Measurements from ENCODE around the gene USP7. TPM values are rescaled to one million over a fixed set of nuclear protein-coding genes. Genes with fewer than 3 reads are reported as not detected.

Gene USP7
- total RNA-seq, 1 donor from 2014 or later = 96.9 TPM

DNA sequence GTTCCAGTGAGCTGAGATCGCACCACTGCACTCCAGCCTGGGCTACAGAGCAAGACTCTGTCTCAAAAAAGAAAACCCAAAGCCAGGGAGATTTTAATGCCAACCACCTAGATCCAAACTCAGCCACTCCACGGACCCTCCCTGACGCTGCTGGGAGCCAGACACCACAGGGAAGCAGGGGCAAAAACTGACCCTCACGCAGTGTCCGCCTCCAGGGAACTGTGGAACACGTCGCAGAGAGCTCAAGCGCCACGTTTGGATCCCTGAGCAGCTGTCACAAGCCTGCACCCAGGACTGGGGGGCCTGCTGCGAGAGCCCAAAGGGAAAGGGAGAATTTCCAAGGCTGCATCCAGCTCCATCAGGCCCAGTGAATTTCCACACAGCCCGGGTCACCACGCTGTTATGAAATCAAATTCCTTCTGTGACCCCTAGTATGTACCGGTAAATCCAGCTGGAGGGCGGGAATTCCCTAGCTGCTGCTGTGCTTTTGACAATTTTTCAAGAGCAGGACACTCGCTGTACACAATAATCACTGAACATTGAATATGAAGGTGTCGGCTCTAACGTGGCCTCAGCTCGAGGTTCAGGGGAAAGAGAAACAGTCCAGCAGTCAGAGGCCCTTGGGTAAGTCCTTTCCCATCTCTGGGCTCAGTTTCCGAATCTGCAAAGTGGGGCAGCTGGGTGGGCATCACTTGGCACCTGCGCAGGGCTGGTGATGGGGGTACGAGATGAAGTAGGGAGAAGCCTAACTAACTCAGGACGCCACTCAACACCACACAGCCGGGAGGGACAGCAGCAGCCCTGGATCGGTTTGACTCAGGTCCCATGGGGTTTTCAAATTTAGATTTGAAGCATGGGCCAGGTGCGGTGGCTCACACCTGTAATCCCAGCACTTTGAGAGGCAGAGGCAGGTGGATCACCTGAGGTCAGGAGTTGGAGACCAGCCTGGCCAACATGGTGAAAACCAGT is 103.5 kb downstream of the USP7 start:
- Mint-ChIP-seq H3K27me3 (ENCODE audit: low read depth, unreplicated experiment) (no peaks in the 10 kb centered on the region), H3K4me3 (ENCODE audit: unreplicated experiment) (peak overlapping the region; percentile 40), H3K36me3 (ENCODE audit: low read depth, unreplicated experiment) (peaks cover 11% of the 10 kb centered on the region), H3K4me1 (ENCODE audit: low read depth, unreplicated experiment) (peaks cover 30% of the 10 kb centered on the region), H3K9me3 (ENCODE audit: unreplicated experiment) (peaks cover 3% of the 10 kb centered on the region), H3K27ac (ENCODE audit: unreplicated experiment) (no peak overlapping the region)
- Histone ChIP-seq H3K36me3 (ENCODE audit: insufficient read depth, low read length) (peaks cover 14% of the 10 kb centered on the region), H3K4me2 (ENCODE audit: low read length) (no peak overlapping the region), H3K79me2 (ENCODE audit: insufficient read depth, low read length) (peaks cover 45% of the 10 kb centered on the region), H3K27ac (ENCODE audit: low read depth, low read length) (no peak overlapping the region), H3K4me1 (ENCODE audit: insufficient read depth, low read length) (peaks cover 15% of the 10 kb centered on the region), H2AFZ (ENCODE audit: low read depth, low read length) (no peak overlapping the region), H3K4me3 (ENCODE audit: insufficient read depth, low read depth, low read length) (no peak overlapping the region), H3K9me3 (ENCODE audit: insufficient read depth, low read depth, low read length) (no peaks in the 10 kb centered on the region), H3K9ac (ENCODE audit: low read length) (no peak overlapping the region), H3K27me3 (ENCODE audit: insufficient read depth, low read length) (no peaks in the 10 kb centered on the region), H4K20me1 (ENCODE audit: insufficient read depth, low read length) (peaks cover 89% of the 10 kb centered on the region)
- DNase-seq (ENCODE audit: low read depth) (peak; percentile 41), FAIRE-seq (no peak)
- TF ChIP-seq, protein P1, sequence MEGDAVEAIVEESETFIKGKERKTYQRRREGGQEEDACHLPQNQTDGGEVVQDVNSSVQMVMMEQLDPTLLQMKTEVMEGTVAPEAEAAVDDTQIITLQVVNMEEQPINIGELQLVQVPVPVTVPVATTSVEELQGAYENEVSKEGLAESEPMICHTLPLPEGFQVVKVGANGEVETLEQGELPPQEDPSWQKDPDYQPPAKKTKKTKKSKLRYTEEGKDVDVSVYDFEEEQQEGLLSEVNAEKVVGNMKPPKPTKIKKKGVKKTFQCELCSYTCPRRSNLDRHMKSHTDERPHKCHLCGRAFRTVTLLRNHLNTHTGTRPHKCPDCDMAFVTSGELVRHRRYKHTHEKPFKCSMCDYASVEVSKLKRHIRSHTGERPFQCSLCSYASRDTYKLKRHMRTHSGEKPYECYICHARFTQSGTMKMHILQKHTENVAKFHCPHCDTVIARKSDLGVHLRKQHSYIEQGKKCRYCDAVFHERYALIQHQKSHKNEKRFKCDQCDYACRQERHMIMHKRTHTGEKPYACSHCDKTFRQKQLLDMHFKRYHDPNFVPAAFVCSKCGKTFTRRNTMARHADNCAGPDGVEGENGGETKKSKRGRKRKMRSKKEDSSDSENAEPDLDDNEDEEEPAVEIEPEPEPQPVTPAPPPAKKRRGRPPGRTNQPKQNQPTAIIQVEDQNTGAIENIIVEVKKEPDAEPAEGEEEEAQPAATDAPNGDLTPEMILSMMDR (IDR thresholded peaks at IDR 0.05; ENCODE audit: insufficient read depth, low read depth, low read length) = no peak
- TF ChIP-seq EZH2 (IDR thresholded peaks at IDR 0.05; ENCODE audit: insufficient read depth, low read length) = no peak

DNA sequence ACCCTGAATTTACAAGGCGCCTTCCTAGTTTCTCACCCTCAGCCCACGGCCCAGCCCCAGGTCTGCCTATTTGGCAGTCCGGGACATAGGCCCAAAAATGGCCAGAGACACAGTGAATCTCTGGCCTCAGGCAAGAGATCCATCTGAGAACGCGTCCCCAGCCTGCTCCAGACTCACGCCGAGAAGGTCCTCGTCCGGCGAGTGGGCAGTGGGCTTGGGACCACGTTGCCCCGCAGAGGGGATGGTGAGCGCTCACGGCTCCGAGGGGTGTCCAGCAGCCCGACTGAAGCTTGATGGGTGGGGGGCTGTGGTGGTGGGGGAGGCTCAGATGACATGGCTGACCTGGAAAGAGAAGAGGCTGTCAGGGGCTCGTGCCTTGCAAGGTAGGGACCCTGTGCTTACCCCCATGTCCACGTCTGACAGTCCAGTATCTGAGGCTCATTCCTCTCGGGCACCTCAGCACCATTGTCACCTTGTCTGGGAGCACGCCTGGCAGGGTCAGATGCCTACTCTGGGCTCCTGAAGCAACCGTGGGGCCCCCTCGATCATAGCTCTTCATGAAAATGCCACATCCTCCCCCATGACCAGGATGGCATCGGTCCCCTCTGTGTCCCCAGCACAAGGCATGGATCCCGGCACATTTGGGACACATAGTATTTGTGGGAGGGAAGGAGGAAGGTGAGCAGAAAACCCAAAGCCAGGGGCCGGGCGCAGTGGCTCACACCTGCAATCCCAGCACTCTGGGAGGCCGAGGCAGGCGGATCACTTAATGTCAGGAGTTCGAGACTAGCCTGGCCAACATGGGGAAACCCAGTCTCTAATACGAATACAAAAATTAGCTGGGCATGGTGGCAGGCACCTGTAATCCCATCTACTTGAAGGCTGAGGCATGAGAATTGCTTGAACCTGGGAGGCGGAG is 104.5 kb downstream of the USP7 start:
- Histone ChIP-seq H3K79me2 (ENCODE audit: insufficient read depth, low read length) (peaks cover 36% of the 10 kb centered on the region), H3K9me3 (ENCODE audit: insufficient read depth, low read depth, low read length) (no peaks in the 10 kb centered on the region), H3K27ac (ENCODE audit: low read depth, low read length) (no peak overlapping the region), H3K4me2 (ENCODE audit: low read length) (no peak overlapping the region), H2AFZ (ENCODE audit: low read depth, low read length) (no peak overlapping the region), H3K9ac (ENCODE audit: low read length) (no peak overlapping the region), H3K4me3 (ENCODE audit: insufficient read depth, low read depth, low read length) (no peak overlapping the region), H3K27me3 (ENCODE audit: insufficient read depth, low read length) (no peaks in the 10 kb centered on the region), H4K20me1 (ENCODE audit: insufficient read depth, low read length) (peaks cover 88% of the 10 kb centered on the region), H3K4me1 (ENCODE audit: insufficient read depth, low read length) (peaks cover 9% of the 10 kb centered on the region), H3K36me3 (ENCODE audit: insufficient read depth, low read length) (peaks cover 17% of the 10 kb centered on the region)
- DNase-seq (ENCODE audit: low read depth) = no peak
- Mint-ChIP-seq H3K27ac (ENCODE audit: unreplicated experiment) (peak overlapping the region; percentile 34), H3K27me3 (ENCODE audit: low read depth, unreplicated experiment) (no peaks in the 10 kb centered on the region), H3K4me3 (ENCODE audit: unreplicated experiment) (no peak overlapping the region), H3K9me3 (ENCODE audit: unreplicated experiment) (peaks cover 3% of the 10 kb centered on the region), H3K36me3 (ENCODE audit: low read depth, unreplicated experiment) (peaks cover 15% of the 10 kb centered on the region), H3K4me1 (ENCODE audit: low read depth, unreplicated experiment) (peaks cover 25% of the 10 kb centered on the region)
- no peak for FAIRE-seq
- TF ChIP-seq, protein P1 (IDR thresholded peaks at IDR 0.05; ENCODE audit: insufficient read depth, low read depth, low read length) = no peak

Data from astrocyte (in vitro differentiated cells and primary cell).